Small intestine (tissue), 7 donors: ENCODE results near the gene SH3RF3. TPM values are rescaled to one million over a fixed set of nuclear protein-coding genes. Genes with fewer than 3 reads are reported as not detected.
"Not testable (repeated sequence)": the region's sequence is repeated elsewhere in the genome, so short reads cannot be mapped to it uniquely, and the experiment has no call there.

Experiments
- DNase-seq, 2 donors: peaks; one replicate each; pipeline versions ENCODE4 v3.0.0 to v3.0.0-alpha.2; 2013
- FAIRE-seq: peaks from 2 replicates; lab custom pipeline; 2012; peaks lifted over from hg19 to GRCh38; lab: Jason Lieb, UNC
- H3K27ac ChIP-seq, 3 donors: one replicate each; pipeline ENCODE4 v1.5.1; 2013; ENCODE audit warnings: low read length in 2 of 3, mild to moderate bottlenecking in 2 of 3, control low read depth in 1 of 3, inconsistent platforms in 1 of 3, low read depth in 1 of 3, moderate library complexity in 1 of 3
- H3K27me3 ChIP-seq, 3 donors: one replicate each; pipeline ENCODE4 v1.6.1; 2013; ENCODE audit warnings: low read length in 3 of 3, inconsistent platforms in 1 of 3; ENCODE audit not compliant: control insufficient read depth in 3 of 3, insufficient read depth in 3 of 3
- H3K36me3 ChIP-seq, 3 donors: one replicate each; pipeline ENCODE4 v1.6.1; 2013; ENCODE audit warnings: low read length in 3 of 3, inconsistent platforms in 1 of 3, low read depth in 1 of 3, mild to moderate bottlenecking in 1 of 3, moderate library complexity in 1 of 3; ENCODE audit not compliant: control insufficient read depth in 3 of 3, insufficient read depth in 2 of 3
- H3K4me1 ChIP-seq, 3 donors: one replicate each; pipeline ENCODE4 v1.6.1; 2013; ENCODE audit warnings: low read length in 2 of 3, inconsistent platforms in 1 of 3, low read depth in 1 of 3, mild to moderate bottlenecking in 1 of 3, moderate library complexity in 1 of 3; ENCODE audit not compliant: control insufficient read depth in 3 of 3, insufficient read depth in 2 of 3
- H3K4me3 ChIP-seq, 3 donors: one replicate each; pipeline ENCODE4 v1.5.1; 2013; ENCODE audit warnings: low read length in 3 of 3, control low read depth in 1 of 3, inconsistent platforms in 1 of 3, low read depth in 1 of 3, mild to moderate bottlenecking in 1 of 3, moderate library complexity in 1 of 3
- H3K9me3 ChIP-seq, 2 donors: one replicate each; pipeline ENCODE4 v1.6.1; 2013; ENCODE audit warnings: low read depth in 1 of 2, low read length in 1 of 2; ENCODE audit not compliant: control insufficient read depth in 2 of 2, insufficient read depth in 1 of 2
- WGBS, 3 donors: extraction: QIAGEN DNeasy Blood & Tissue Kit; methylation state at CpG; one replicate each; pipeline ENCODE4 v1.1.7; 2013; 5-methylcytosine and 5-hydroxymethylcytosine counted together
- polyA plus RNA-seq, 4 donors: library from polyadenylated mRNA; stranded (reverse) in 3 of 4; unstranded in 1 of 4; fragments of 200-250 nt in 3 of 4; fragments of 120-200 nt in 1 of 4; gene quantifications; one replicate each; pipeline versions ENCODE4 v1.2.1 to v1.2.3, GENCODE V29; 2013
- donor health status: healthy with polysubstance abuse.
- donor health status: control.
- donor health status: control.
- donor health status: Bipolar disorder and iron deficiency.
- donor health status: healthy.

The SH3RF3 gene
- polyA plus RNA-seq, 4 donors = 0.22 to 3.9 (median 1.2) TPM

GRCh38 chr2:109105113-109105512 is 23.9 kb upstream of the SH3RF3 start:
- peaks cover 0 to 2% (median 0%) of the 10 kb centered on the region in 3 donors for H3K27me3 ChIP-seq
- H3K36me3 ChIP-seq = no peaks in the 10 kb centered on the region
- H3K4me3 ChIP-seq = no peak overlapping the region
- no peak for FAIRE-seq
- no peak overlapping the region for H3K27ac ChIP-seq
- peaks cover 0 to 4% (median 0%) of the 10 kb centered on the region in 3 donors for H3K4me1 ChIP-seq
- DNase-seq = no peak
- H3K9me3 ChIP-seq = no peaks in the 10 kb centered on the region
- WGBS, 3 donors = 92 to 98% (median 95%) methylated on average over 5 of the region's 5 CpGs

- FAIRE-seq (no peak), DNase-seq (no peak)
- 90 to 95% (median 92%) methylated on average over 9 of the region's 9 CpGs for WGBS, 3 donors
Observed at GRCh38 chr2:109108740-109109139, 20.3 kb upstream of the SH3RF3 start.

GRCh38 chr2:109109342-109109741 is 19.7 kb upstream of the SH3RF3 start:
- no peak for FAIRE-seq
- no peaks in the 10 kb centered on the region for H3K36me3 ChIP-seq
- 77 to 83% (median 79%) methylated on average over 2 of the region's 2 CpGs for WGBS, 3 donors
- no peak for DNase-seq
- H3K27me3 ChIP-seq = no peaks in the 10 kb centered on the region
- H3K4me1 ChIP-seq = no peaks in the 10 kb centered on the region
- no peaks in the 10 kb centered on the region for H3K9me3 ChIP-seq
- H3K27ac ChIP-seq = no peak overlapping the region
- no peak overlapping the region for H3K4me3 ChIP-seq

More at GRCh38 chr2:109108740-109109139, 20.3 kb upstream of the SH3RF3 start:
- Histone ChIP-seq H3K4me1 (no peaks in the 10 kb centered on the region), H3K27me3 (no peaks in the 10 kb centered on the region), H3K36me3 (no peaks in the 10 kb centered on the region), H3K9me3 (no peaks in the 10 kb centered on the region), H3K4me3 (no peak overlapping the region), H3K27ac (no peak overlapping the region)

- no peaks in the 10 kb centered on the region for H3K27me3 ChIP-seq
- no peaks in the 10 kb centered on the region for H3K4me1 ChIP-seq
- DNase-seq = no peak
- FAIRE-seq = no peak
- H3K4me3 ChIP-seq = no peak overlapping the region
- 61 to 78% (median 68%) methylated on average over 7 of the region's 7 CpGs for WGBS, 3 donors
- H3K27ac ChIP-seq = no peak overlapping the region
- H3K36me3 ChIP-seq = no peaks in the 10 kb centered on the region
- no peaks in the 10 kb centered on the region for H3K9me3 ChIP-seq
Observed at GRCh38 chr2:109110170-109110569, 18.8 kb upstream of the SH3RF3 start.

- not testable (repeated sequence) for H3K27me3 ChIP-seq, H3K27ac ChIP-seq, H3K4me3 ChIP-seq, H3K4me1 ChIP-seq, H3K9me3 ChIP-seq, FAIRE-seq, H3K36me3 ChIP-seq, DNase-seq
- WGBS, 3 donors = 91 to 95% (median 92%) methylated on average over 9 of the region's 9 CpGs
Observed at GRCh38 chr2:109117181-109117580, 11.8 kb upstream of the SH3RF3 start.

GRCh38 chr2:109117780-109118179 is 11.2 kb upstream of the SH3RF3 start:
- H3K27me3 ChIP-seq = peaks cover 0 to 6% (median 0%) of the 10 kb centered on the region in 3 donors
- WGBS, 3 donors = 91 to 94% (median 93%) methylated on average over 4 of the region's 4 CpGs
- H3K9me3 ChIP-seq = peaks cover 0 to 5% of the 10 kb centered on the region in 2 donors
- no peaks in the 10 kb centered on the region for H3K36me3 ChIP-seq
- H3K4me3 ChIP-seq = no peak overlapping the region
- no peak overlapping the region for H3K27ac ChIP-seq
- H3K4me1 ChIP-seq = no peaks in the 10 kb centered on the region
- no peak for FAIRE-seq
- no peak for DNase-seq

GRCh38 chr2:109118321-109118720 is 10.7 kb upstream of the SH3RF3 start:
- no peak for FAIRE-seq
- Histone ChIP-seq H3K4me1 (no peaks in the 10 kb centered on the region), H3K4me3 (no peak overlapping the region), H3K27ac (no peak overlapping the region), H3K9me3 (peaks cover 0 to 5% of the 10 kb centered on the region in 2 donors), H3K27me3 (peaks cover 0 to 9% (median 0%) of the 10 kb centered on the region in 3 donors), H3K36me3 (no peaks in the 10 kb centered on the region)
- no peak for DNase-seq
- 88 to 89% (median 89%) methylated on average over 9 of the region's 9 CpGs for WGBS, 3 donors

GRCh38 chr2:109120166-109120565 is 8.8 kb upstream of the SH3RF3 start:
- Histone ChIP-seq H3K27ac (no peak overlapping the region), H3K36me3 (no peaks in the 10 kb centered on the region), H3K4me3 (no peak overlapping the region), H3K9me3 (peaks cover 0 to 5% of the 10 kb centered on the region in 2 donors), H3K4me1 (no peaks in the 10 kb centered on the region), H3K27me3 (peaks cover 0 to 9% (median 0%) of the 10 kb centered on the region in 3 donors)
- 94 to 95% (median 94%) methylated on average over 3 of the region's 3 CpGs for WGBS, 3 donors
- DNase-seq (no peak), FAIRE-seq (no peak)

GRCh38 chr2:109120686-109121085 is 8.3 kb upstream of the SH3RF3 start:
- H3K27me3 ChIP-seq = peaks cover 0 to 11% (median 0%) of the 10 kb centered on the region in 3 donors
- not testable (repeated sequence) for H3K27ac ChIP-seq, FAIRE-seq, H3K36me3 ChIP-seq, H3K9me3 ChIP-seq, H3K4me3 ChIP-seq, DNase-seq, H3K4me1 ChIP-seq
- 74 to 88% (median 80%) methylated on average over 9 to 10 of the region's 10 CpGs for WGBS, 3 donors
